C4-2B (cell line): ENCODE data around the gene SEC31B.

Experiments used
- H3K27ac ChIP-seq: fragments of 450-650 bp; 2 replicates; pipeline ENCODE4 v1.5.1; 2017
- CTCF ChIP-seq: fragments of 450-650 bp; conservative IDR thresholded peaks from 2 replicates; pipeline ENCODE4 v1.5.1; 2017; ENCODE audit warnings: mild to moderate bottlenecking
- ZFX ChIP-seq: fragments of 450-650 bp; IDR thresholded peaks from 2 replicates; pipeline ENCODE4 v1.6.1; 2017

SEC31B gene

GRCh38 chr10:100482834-100483185 lies 36.9 kb downstream of the SEC31B start:
- H3K27ac ChIP-seq: peak overlapping the region; percentile 83
- TF ChIP-seq CTCF: peak; percentile 63
- no peak for TF ChIP-seq ZFX

GRCh38 chr10:100482181-100482833 lies 37.4 kb downstream of the SEC31B start:
- TF ChIP-seq CTCF: peak; percentile 84
- TF ChIP-seq ZFX: peak; percentile 42; the same call in 1 of the 2 replicates
- H3K27ac ChIP-seq: peak overlapping the region; percentile 83

- TF ChIP-seq CTCF (no peak), ZFX (no peak)
- peak overlapping the region; percentile 83 for H3K27ac ChIP-seq
Measured at GRCh38 chr10:100481462-100482081, 38.1 kb downstream of the SEC31B start.

- no peak overlapping the region for H3K27ac ChIP-seq
- TF ChIP-seq ZFX (no peak), CTCF (no peak)
Measured at GRCh38 chr10:100480002-100480401, 39.7 kb downstream of the SEC31B start.

- no peak overlapping the region for H3K27ac ChIP-seq
- TF ChIP-seq ZFX: no peak
- no peak for TF ChIP-seq CTCF
Measured at GRCh38 chr10:100479037-100479436, 40.6 kb downstream of the SEC31B start.

GRCh38 chr10:100477970-100478369 lies 41.7 kb downstream of the SEC31B start:
- TF ChIP-seq ZFX: no peak
- no peak for TF ChIP-seq CTCF
- H3K27ac ChIP-seq: no peak overlapping the region

- no peak overlapping the region for H3K27ac ChIP-seq
- TF ChIP-seq ZFX (no peak), CTCF (no peak)
Measured at GRCh38 chr10:100470367-100470766, 49.3 kb downstream of the SEC31B start.
